Measurements from ENCODE around the gene RSAD1. TPM values are rescaled to one million over a fixed set of nuclear protein-coding genes. Genes with fewer than 3 reads are reported as not detected.

Gene RSAD1
- total RNA-seq, 3 donors from 2014 or later (not counting 1 experiment from before 2014, with no cell fraction given) = 49.0 to 71.3 (median 56.5) TPM

DNA sequence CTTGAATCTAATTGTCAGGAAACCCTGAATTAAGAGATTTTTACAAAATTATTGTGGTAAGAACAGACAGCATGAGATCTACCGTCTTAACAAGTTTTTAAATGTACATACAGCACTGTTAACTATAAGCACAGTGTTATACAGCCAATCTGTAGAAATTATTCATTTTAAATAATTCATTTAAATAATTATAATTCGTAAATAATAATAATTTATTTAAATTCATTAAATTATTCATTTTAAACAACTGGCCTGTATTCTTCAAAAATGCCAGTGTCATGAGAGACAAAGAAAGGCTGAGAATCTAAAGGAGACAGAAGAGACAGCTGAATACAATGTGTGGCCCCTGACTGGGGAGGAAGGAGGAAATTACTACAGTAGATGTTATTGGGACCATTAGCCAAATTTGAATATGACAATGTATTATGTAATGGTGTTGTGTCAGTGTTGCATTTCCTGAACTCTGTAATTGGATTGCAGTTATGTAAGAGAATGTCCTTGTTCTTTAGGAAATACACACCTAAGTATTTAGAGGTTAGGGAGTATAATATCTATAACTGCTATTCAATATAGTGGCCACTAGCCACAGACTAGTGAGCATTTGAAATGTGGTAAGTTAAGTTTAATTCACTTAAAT, 2.3 kb downstream of the RSAD1 start:
- peaks cover 22% of the 10 kb centered on the region for H3K4me1 ChIP-seq (ENCODE audit: control insufficient read depth, insufficient read depth, low read length)
- H3K9me3 ChIP-seq (ENCODE audit: control insufficient read depth, insufficient read depth, low read length) = no peaks in the 10 kb centered on the region
- ATAC-seq (no peak), DNase-seq (no peak)
- no peak overlapping the region for H3K27ac Mint-ChIP-seq
- peaks cover 27 to 29% of the 10 kb centered on the region in 2 donors for H3K4me1 Mint-ChIP-seq
- H3K4me3 Mint-ChIP-seq = peak overlapping the region; percentile 40
- H3K27ac ChIP-seq (ENCODE audit: low read length) = no peak overlapping the region
- H3K9me3 Mint-ChIP-seq = no peaks in the 10 kb centered on the region
- TF ChIP-seq, protein P1, sequence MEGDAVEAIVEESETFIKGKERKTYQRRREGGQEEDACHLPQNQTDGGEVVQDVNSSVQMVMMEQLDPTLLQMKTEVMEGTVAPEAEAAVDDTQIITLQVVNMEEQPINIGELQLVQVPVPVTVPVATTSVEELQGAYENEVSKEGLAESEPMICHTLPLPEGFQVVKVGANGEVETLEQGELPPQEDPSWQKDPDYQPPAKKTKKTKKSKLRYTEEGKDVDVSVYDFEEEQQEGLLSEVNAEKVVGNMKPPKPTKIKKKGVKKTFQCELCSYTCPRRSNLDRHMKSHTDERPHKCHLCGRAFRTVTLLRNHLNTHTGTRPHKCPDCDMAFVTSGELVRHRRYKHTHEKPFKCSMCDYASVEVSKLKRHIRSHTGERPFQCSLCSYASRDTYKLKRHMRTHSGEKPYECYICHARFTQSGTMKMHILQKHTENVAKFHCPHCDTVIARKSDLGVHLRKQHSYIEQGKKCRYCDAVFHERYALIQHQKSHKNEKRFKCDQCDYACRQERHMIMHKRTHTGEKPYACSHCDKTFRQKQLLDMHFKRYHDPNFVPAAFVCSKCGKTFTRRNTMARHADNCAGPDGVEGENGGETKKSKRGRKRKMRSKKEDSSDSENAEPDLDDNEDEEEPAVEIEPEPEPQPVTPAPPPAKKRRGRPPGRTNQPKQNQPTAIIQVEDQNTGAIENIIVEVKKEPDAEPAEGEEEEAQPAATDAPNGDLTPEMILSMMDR (IDR thresholded peaks at IDR 0.05) = no peak
- H3K27me3 ChIP-seq (ENCODE audit: control insufficient read depth, insufficient read depth, low read length) = no peaks in the 10 kb centered on the region
- H3K36me3 Mint-ChIP-seq = no peaks in the 10 kb centered on the region
- intact Hi-C loops (cut with micrococcal nuclease) = no loop called here
- H3K27me3 Mint-ChIP-seq (ENCODE audit: low read depth in 2 of 2) = peaks cover 0 to 4% of the 10 kb centered on the region in 2 donors
- no CpG with 5 or more reads among the region's 2 CpGs for WGBS (ENCODE audit: insufficient coverage)
- H3K36me3 ChIP-seq (ENCODE audit: control insufficient read depth, insufficient read depth, low read length) = peaks cover 28% of the 10 kb centered on the region
- H3K4me3 ChIP-seq (ENCODE audit: low read length) = no peak overlapping the region

DNA sequence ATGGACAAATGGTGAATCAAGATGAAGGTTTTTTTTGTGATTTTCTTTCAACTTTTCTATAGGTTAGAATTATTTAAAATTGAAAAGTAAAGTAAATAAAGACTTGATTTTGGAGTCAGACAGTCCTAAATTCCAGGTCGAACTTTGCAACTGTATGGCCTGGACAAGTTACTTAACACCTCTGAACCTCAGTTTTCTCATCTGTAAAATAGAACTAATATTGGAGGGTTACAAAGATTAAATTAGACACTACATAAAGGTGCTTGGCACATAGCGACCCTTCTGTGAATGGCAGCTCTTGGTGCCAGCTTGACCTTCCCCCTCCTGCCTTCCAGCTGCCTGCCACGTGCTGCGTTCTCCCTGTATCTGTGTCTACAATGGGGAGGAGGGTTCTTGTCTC, 3.0 kb downstream of the RSAD1 start:
- Mint-ChIP-seq H3K27ac (no peak overlapping the region), H3K4me1 (peaks cover 27 to 29% of the 10 kb centered on the region in 2 donors), H3K4me3 (no peak overlapping the region), H3K36me3 (no peaks in the 10 kb centered on the region), H3K27me3 (ENCODE audit: low read depth in 2 of 2) (no peaks in the 10 kb centered on the region), H3K9me3 (no peaks in the 10 kb centered on the region)
- no peak for DNase-seq
- intact Hi-C loops (cut with micrococcal nuclease) = loop anchor here (1.0 kb wide), 1 partner anchor 145 kb away; no protein-coding TSS in a partner anchor
- no peak overlapping the region for H3K27ac ChIP-seq (ENCODE audit: low read length)
- TF ChIP-seq, protein P1 (IDR thresholded peaks at IDR 0.05) = no peak
- no peaks in the 10 kb centered on the region for H3K27me3 ChIP-seq (ENCODE audit: control insufficient read depth, insufficient read depth, low read length)
- peaks cover 28% of the 10 kb centered on the region for H3K36me3 ChIP-seq (ENCODE audit: control insufficient read depth, insufficient read depth, low read length)
- no peak overlapping the region for H3K4me3 ChIP-seq (ENCODE audit: low read length)
- H3K9me3 ChIP-seq (ENCODE audit: control insufficient read depth, insufficient read depth, low read length) = no peaks in the 10 kb centered on the region
- WGBS (ENCODE audit: insufficient coverage) = 83% methylated on average over 2 of the region's 4 CpGs
- ATAC-seq = no peak
- H3K4me1 ChIP-seq (ENCODE audit: control insufficient read depth, insufficient read depth, low read length) = peaks cover 22% of the 10 kb centered on the region

DNA sequence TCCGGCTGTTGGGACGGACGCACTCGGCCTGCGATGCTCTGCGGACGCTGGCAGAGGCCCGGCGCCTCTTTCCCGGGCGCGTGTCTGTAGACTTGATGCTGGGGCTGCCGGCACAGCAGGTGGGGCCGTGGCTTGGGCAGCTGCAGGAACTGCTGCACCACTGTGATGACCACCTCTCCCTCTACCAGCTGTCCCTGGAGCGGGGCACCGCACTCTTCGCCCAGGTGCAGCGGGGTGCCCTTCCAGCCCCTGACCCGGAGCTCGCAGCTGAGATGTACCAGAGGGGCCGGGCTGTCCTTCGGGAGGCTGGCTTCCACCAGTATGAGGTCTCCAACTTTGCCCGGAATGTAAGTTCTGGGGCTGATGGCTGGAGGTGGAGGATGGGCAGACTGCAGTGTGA, 3.5 kb downstream of the RSAD1 start:
- H3K4me1 ChIP-seq (ENCODE audit: control insufficient read depth, insufficient read depth, low read length) = peaks cover 22% of the 10 kb centered on the region
- no peak overlapping the region for H3K4me3 ChIP-seq (ENCODE audit: low read length)
- Mint-ChIP-seq H3K27me3 (ENCODE audit: low read depth in 2 of 2) (no peaks in the 10 kb centered on the region), H3K27ac (peak overlapping the region; percentile 62 to 67), H3K4me1 (peaks cover 27 to 29% of the 10 kb centered on the region in 2 donors), H3K36me3 (no peaks in the 10 kb centered on the region), H3K4me3 (no peak overlapping the region), H3K9me3 (no peaks in the 10 kb centered on the region)
- peaks cover 28% of the 10 kb centered on the region for H3K36me3 ChIP-seq (ENCODE audit: control insufficient read depth, insufficient read depth, low read length)
- no peak for ATAC-seq
- no peaks in the 10 kb centered on the region for H3K27me3 ChIP-seq (ENCODE audit: control insufficient read depth, insufficient read depth, low read length)
- TF ChIP-seq, protein P1 (IDR thresholded peaks at IDR 0.05) = no peak
- WGBS (ENCODE audit: insufficient coverage) = 95% methylated on average over 23 of the region's 23 CpGs
- H3K27ac ChIP-seq (ENCODE audit: low read length) = no peak overlapping the region
- intact Hi-C loops (cut with micrococcal nuclease) = loop anchor here (1.0 kb wide), 1 partner anchor 144 kb away; no protein-coding TSS in a partner anchor
- DNase-seq = no peak
- H3K9me3 ChIP-seq (ENCODE audit: control insufficient read depth, insufficient read depth, low read length) = no peaks in the 10 kb centered on the region
